Measurements from ENCODE around the gene AP5S1. TPM values are rescaled to one million over a fixed set of nuclear protein-coding genes. Genes with fewer than 3 reads are reported as not detected.

AP5S1 gene
- total and polyA plus RNA-seq, 2 of the 13 experiments (the other 11 are each of a cell fraction or from before 2014, with no cell fraction given): 7.9 to 23.2 TPM

- TF ChIP-seq ZNF550 (CRISPR knock-in tag; IDR thresholded peaks at IDR 0.05; ENCODE audit: borderline replicate concordance) (no peak), ZNF772 (CRISPR knock-in tag; IDR thresholded peaks at IDR 0.05) (no peak; the same call in none of the 2 replicates), MEIS1 (CRISPR knock-in tag; IDR thresholded peaks at IDR 0.05; ENCODE audit: borderline replicate concordance) (no peak), ZBTB49 (CRISPR knock-in tag; IDR thresholded peaks at IDR 0.05; ENCODE audit: borderline replicate concordance) (peak; percentile 35; the same call in 1 of the 2 replicates), PREB (CRISPR knock-in tag; IDR thresholded peaks at IDR 0.05) (no peak), KMT2B (CRISPR knock-in tag; IDR thresholded peaks at IDR 0.05) (no peak), MEF2D (CRISPR knock-in tag; IDR thresholded peaks at IDR 0.05) (0 out of 2 replicates have a peak, but pooled peaks have one; percentile 13), MYNN (CRISPR knock-in tag; IDR thresholded peaks at IDR 0.05; ENCODE audit: low read depth) (0 out of 2 replicates have a peak, but pooled peaks have one; percentile 46), TFAP4 (IDR thresholded peaks at IDR 0.05; ENCODE audit: borderline replicate concordance, low read depth) (no peak), ELF4 (CRISPR knock-in tag; IDR thresholded peaks at IDR 0.05; ENCODE audit: borderline replicate concordance) (peak; percentile 78; the same call in 1 of the 2 replicates), POLR2G (IDR thresholded peaks at IDR 0.05; ENCODE audit: low read depth, low read length) (no peak), FIP1L1 (IDR thresholded peaks at IDR 0.05; ENCODE audit: borderline replicate concordance, insufficient read depth, low read depth, low read length) (no peak), TSC22D2 (CRISPR knock-in tag; IDR thresholded peaks at IDR 0.05; ENCODE audit: borderline replicate concordance) (no peak), ATF4 (CRISPR knock-in tag; IDR thresholded peaks at IDR 0.05) (no peak), STAT5B (CRISPR knock-in tag; IDR thresholded peaks at IDR 0.05) (0 out of 2 replicates have a peak, but pooled peaks have one; percentile 25), ZNF782 (CRISPR knock-in tag; IDR thresholded peaks at IDR 0.05; ENCODE audit: borderline replicate concordance) (0 out of 2 replicates have a peak, but pooled peaks have one; percentile 11), NR1H2 (CRISPR knock-in tag; IDR thresholded peaks at IDR 0.05; ENCODE audit: borderline replicate concordance, low read depth) (no peak), ZKSCAN1 (IDR thresholded peaks at IDR 0.05; ENCODE audit: low read length) (peak; percentile 95), USF2 (IDR thresholded peaks at IDR 0.05; ENCODE audit: low read depth, low read length) (no peak), USF2 (CRISPR knock-in tag; IDR thresholded peaks at IDR 0.05; ENCODE audit: borderline replicate concordance) (peak; percentile 26; the same call in 1 of the 2 replicates), ZNF615 (CRISPR knock-in tag; IDR thresholded peaks at IDR 0.05; ENCODE audit: borderline replicate concordance) (peak; percentile 13; the same call in 1 of the 2 replicates), ZKSCAN5 (CRISPR knock-in tag; IDR thresholded peaks at IDR 0.05) (no peak)
Measured at GRCh38 chr20:3819411-3820047, 818 bp upstream of the AP5S1 start (continued).

All from HepG2 (cell line).